SW480 (cell line): ENCODE measurements around the gene OPA3.
A peak's percentile ranks its signal among the peaks of the same experiment; 100 is the strongest.
"Not testable (repeated sequence)": the region's sequence is repeated elsewhere in the genome, so short reads cannot be mapped to it uniquely, and the experiment has no call there.

Experiments
- DNase-seq: peaks from one replicate; pipeline ENCODE4 v3.0.0-alpha.2; 2016; ENCODE audit warnings: low spot score

Gene OPA3

DNA sequence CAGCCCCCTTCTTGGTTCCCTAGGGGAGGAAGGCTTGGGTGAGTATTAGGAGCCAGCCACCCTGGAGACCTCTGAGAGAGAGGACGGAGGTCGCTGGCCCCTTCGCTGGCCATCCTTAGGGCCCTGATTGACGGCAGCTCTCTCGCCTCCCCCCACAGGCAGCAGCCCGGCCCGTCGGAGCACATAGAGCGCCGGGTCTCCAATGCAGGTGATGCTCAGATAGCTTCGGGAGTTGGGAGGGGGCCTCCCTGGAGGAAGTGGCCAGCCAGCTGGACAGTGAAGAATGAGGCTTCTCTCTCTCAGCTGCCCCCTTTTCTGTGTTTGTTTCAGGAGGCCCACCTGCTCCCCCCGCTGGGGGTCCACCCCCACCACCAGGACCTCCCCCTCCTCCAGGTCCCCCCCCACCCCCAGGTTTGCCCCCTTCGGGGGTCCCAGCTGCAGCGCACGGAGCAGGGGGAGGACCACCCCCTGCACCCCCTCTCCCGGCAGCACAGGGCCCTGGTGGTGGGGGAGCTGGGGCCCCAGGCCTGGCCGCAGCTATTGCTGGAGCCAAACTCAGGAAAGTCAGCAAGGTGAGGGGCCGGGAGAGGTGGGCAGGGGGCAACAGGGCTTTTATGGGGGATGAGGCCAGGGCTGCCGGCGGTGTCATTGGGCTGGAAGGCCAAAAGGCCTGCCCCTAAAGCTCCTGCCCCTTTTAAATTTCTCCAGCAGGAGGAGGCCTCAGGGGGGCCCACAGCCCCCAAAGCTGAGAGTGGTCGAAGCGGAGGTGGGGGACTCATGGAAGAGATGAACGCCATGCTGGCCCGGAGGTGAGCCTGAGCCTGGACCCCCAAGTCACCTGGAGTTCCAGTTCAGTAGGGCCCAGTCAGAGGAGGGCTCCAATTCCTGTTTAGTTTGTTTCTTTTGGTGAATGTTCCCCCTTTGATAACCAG is 62.3 kb downstream of the OPA3 start:
- DNase-seq, result no peak

DNA sequence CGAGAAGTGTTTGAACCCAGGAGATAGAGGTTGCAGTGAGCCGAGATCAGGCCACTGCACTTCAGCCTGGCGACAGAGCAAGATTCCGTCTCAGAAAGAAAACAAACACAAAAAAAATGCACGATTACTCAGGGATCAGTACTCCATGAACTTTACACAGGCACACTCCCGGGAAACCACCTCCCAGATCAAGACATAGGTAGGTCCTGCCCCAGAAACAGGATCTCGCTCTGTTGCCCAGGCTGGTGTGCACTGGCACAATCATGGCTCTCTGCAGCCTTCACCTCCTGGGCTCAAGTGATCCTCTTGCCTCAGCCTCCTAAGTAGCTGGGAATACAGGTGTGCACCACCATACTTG is 66.2 kb downstream of the OPA3 start:
- no peak for DNase-seq

GRCh38 chr19:45517641-45518468 is 66.7 kb downstream of the OPA3 start:
- DNase-seq, result no peak

DNA sequence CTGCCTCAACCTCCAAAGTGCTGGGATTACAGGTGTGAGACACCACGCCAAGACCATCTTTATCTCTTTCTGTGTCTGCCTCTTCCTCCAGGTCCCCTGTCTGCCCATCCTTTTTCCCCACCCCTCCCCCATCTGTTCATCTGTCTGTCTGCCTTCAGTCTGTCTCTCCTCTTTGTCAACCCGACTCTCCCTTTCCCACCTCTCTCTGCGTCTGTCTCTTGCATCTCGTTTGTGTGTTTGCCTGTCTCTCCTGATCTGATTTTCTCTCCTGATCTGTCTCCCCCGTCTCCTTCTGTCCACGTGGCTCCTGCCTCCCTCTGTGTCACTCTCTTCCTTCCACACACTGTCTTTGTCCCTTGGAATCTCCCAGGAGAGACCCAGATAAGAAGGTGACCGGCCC is 67.4 kb downstream of the OPA3 start:
- DNase-seq, result no peak

DNA sequence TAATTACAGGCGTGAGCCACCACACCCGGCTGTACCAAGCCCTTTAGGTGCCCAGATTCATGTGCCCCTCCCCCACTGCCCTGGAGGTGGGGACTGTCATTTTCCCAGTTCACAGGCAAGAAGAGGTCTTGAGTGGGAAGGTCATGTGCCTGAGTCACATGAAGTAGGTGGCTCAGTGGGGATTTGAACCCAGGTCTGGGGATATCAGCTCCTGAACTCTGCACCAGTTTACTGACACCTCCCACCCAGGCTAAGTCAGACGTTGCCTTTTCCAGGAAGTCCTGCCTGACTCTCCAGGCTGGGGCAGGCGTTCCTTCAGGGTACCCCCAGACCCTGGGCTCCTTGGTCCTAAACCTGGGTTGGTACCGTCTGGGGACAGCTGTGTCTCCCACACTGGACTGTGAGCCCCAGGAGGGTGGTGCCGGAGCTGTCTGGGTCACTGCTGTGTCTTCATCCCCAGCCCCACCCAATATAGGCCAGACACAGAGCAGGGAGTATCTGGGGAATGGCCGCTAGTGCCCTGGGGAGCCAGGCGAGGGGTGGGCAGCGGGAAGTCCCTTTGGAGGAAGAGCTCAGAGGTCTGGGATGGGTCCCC is 68.7 kb downstream of the OPA3 start:
- DNase-seq, result no peak

DNA sequence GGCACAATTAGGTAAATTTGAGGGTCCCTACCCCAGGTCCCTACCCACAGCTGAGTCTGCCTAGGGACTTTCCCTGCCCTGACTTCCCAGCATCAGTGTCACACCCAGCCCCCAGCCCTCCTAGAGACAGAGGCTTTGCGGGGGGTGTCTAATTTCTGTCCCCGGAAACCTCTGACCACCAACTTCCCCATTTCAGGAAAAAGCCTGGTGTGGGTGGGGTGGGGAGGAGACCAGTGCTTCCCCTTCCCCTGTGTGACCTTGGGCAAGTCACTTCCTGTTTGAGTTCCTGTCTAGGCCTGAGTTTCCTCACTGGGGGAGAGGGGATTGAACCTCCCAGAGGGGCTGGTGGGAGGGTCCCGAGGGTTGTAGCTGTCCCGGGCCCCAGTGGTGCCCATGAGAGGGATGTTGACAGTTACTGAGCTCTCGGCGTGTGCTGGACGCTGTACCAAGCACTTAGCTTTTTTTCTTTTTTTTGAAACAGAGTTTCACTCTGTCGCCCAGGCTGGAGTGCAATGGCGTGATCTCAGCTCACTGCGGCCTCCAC is 69.4 kb downstream of the OPA3 start:
- DNase-seq, result no peak

DNA sequence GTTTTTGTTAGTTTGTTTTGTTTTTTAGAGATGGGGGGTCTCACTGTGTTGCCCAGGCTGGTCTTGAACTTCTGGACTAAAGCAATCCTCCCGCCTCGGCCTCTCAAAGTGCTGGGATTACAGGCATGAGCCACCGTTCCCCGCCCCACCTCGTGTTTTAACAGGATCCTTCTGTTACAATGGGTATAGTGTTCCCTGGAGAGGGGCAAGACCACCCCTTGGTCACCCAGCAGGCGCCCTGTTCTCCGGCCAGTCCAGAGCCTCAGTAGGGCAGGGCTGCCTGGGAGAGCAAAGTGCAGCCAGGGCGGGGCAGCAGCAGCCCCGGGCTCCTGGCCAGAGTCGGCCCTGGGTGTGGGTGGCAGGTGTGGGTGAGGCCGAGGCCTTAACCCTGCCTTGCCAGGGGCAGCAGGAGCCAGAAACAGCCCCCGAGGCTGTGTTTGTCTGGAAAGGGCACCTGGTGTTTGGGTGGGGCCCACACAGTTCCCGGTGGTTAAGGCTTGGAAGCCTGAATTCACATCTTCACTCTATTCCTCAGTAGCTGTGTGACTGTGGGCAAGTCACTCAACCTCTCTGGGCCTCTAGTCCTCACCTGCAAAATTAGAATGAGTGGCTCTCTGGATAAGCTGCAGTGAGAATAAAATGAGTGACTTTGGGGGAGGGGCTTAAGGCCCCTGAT is 70.1 kb downstream of the OPA3 start:
- no peak for DNase-seq

- no peak for DNase-seq
These were observed 71.6 kb downstream of the OPA3 start for GRCh38 chr19:45512881-45513483.

- no peak for DNase-seq
These were observed 73.5 kb downstream of the OPA3 start for GRCh38 chr19:45511074-45511473.

DNA sequence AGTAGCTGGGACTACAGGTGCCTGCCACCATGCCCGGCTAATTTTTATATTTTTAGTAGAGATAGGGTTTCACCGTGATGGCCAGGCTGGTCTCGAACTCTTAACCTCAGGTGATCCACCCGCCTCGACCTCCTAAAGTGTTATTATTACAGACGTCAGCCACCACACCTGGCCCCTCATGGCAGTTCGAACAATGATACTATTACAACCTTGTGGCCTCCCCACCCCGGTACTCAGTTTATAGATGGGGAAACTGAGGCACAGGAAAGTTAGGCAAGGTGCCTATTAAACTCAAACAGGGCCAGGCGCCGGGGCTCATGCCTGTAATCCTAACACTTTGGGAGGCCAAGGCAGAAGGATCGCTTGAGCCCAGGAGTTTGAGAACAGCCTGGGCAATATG is 74.2 kb downstream of the OPA3 start:
- not testable (repeated sequence) for DNase-seq

- DNase-seq, result no peak
These were observed 74.9 kb downstream of the OPA3 start for GRCh38 chr19:45509692-45510015.

GRCh38 chr19:45508861-45509691 is 75.5 kb downstream of the OPA3 start:
- peak; percentile 60 for DNase-seq

GRCh38 chr19:45508417-45508860 is 76.2 kb downstream of the OPA3 start:
- peak; percentile 55 for DNase-seq

DNA sequence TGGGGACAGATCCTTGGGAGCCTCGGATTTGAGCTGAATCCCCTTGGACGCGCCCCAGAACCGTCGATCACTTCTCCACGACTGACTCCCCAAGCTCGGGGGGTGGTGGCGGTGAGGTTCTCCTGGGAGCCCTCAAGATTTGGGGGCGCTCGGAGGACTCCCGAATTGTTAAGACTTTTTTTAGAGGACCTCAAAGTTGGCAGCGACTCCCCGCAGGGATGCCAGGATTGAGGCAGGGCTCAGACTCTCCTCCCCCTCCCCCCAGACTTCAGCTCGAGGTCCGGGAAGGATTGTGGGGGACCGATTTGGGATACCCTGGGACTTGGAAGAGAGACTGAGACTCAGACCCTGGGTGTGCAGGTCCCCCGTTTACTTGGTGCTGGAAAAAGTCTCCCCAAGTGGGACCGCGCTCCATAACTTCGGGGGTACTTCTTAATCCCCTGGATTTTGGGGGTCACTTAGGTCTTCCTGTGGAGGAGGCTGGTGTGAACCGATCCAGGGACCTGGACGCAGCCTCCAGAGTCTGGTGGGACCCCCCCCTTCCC is 76.7 kb downstream of the OPA3 start:
- no peak for DNase-seq

GRCh38 chr19:45506989-45507871 is 77.4 kb downstream of the OPA3 start, which contains the start of gene VASP:
VASP (plus strand) TSS chr19:45507479; CDS start chr19:45507772, 293 bp downstream.
- peak; percentile 95 for DNase-seq

DNA sequence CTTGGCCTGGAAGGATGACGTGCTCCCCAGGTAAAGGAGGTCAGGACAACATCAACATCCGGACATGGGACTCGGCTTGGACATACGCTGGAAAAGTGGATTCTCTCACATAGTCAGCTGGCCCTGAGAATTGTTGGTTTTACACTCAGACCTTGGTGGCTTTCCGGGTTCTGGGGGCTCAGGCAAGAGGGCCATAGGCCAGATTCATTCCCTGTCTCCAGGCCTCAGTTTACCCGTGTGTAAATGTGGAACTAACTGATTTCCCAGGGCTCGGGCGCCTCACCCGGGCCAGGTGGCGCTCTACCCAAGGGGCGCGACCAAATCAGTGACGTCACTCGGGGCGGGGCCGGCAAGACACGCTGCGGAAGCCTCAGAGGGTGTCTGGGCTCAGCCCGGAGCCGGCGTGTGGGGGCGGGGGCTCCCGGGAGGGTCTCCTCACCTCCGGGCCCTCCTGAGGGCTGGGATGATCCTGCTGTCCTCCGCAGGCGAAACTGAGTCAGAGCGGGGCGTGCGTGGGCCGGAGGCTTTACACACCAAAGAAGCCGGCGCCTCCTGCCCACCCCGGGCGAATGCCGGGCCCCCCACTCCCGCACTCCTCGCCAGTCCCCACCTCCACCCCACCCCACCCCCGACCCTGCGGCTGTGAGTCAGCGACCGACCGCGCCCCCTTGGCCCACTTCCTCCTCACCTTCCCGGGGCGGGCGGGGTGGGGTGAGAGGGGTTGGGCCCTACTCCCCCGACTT is 78.2 kb downstream of the OPA3 start:
- peak; percentile 96 for DNase-seq

DNA sequence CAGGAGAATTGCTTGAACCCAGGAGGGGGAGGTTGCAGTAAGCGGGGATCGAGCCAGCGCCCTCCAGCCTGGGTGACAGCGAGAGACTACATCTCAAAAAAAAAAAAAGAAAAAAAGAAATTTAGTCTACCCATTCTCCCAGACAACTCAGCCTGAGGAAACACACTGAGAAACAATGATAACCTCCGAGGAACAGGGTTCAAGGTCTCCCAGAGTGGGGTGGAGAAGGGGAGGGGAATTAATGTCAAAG is 78.7 kb downstream of the OPA3 start:
- DNase-seq, result no peak

DNA sequence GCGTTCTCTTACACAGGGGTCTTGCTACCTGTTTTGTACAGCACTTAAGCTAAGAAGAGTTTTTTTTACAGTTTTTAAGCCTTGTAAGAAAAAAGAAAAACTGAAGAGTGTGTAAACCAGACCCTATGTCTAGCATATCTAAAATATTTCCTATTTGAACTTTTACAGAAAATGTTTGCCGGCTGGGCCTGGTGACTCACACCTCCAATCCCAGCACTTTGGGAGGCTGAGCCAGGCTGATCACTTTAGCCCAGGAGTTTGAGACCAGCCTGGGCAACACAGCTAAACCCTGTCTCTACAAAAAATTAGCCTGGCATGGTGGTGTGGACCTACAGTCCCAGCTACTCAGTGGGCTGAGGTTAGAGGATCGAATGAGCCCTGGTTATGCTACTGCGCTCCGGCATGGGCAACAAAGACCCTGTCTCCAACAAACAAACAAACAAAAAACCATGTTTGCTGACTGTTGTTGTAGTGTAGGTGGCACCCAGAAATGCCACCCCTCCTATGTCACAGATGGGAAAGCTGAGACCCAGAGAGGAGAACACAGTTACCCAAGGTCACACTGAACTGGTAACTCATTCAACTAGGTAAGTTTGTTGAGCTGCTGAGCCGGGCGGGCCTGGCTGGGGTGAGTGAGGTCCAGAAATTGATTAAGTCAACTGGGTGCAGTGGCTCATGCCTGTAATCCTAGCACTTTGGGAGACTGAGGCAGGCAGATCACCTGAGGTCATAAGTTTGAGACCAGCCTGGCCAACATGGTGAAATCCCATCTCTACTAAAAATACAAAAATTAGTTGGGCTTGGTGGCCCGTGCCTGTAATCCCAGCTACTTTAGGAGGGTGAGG is 79.2 kb downstream of the OPA3 start:
- no peak for DNase-seq
